Fibroblast of the aortic adventitia (primary cell): Measurements from ENCODE around the gene CYTL1. TPM values are rescaled to one million over a fixed set of nuclear protein-coding genes. Genes with fewer than 3 reads are reported as not detected.
A peak's percentile ranks its signal among the peaks of the same experiment; 100 is the strongest.
"Not testable (repeated sequence)": the region's sequence is repeated elsewhere in the genome, so short reads cannot be mapped to it uniquely, and the experiment has no call there.

Experiments used
- DNase-seq: peaks from one replicate; pipeline ENCODE4 v3.0.0-alpha.2; 2010; ENCODE audit warnings: low read depth
- H3K4me3 ChIP-seq: 2 replicates; pipeline ENCODE4 v1.5.1; 2011; ENCODE audit warnings: low read depth, mild to moderate bottlenecking, control low read depth, low read length, moderate library complexity
- total RNA-seq: library from RNA; depleted of rRNA; stranded (reverse); fragments of >200 nt; gene quantifications from 2 replicates; pipeline ENCODE4 v1.2.3, GENCODE V29; 2012; ENCODE audit warnings: low replicate concordance
- TF ChIP-seq, protein P1 (sequence below): IDR thresholded peaks from 2 replicates; pipeline ENCODE4 v1.5.1; 2011; ENCODE audit warnings: mild to moderate bottlenecking, low read length, control low read depth, inconsistent platforms; ENCODE audit not compliant: insufficient read depth

The CYTL1 gene
- total RNA-seq, 1 donor, result 12.5 TPM

DNA sequence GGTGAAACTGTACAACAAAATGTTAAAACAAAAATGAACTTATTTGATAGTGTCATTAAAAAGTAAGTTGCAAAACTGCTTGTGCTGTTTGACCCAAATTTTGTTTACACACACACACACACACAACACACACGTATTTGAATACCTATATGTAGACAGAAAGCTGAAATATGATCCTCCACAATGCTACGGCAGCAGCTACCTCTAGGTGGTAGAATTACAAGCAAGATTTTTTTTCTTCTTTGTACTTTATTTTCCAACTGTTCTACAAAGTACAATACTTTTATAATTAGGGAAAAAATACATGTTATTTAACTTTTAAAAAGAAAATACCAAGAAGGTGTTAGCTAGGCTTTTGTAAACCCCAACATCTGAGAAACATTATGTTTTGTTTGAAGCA, 1.2 kb downstream of the CYTL1 start:
- DNase-seq, result no peak
- TF ChIP-seq, protein P1, sequence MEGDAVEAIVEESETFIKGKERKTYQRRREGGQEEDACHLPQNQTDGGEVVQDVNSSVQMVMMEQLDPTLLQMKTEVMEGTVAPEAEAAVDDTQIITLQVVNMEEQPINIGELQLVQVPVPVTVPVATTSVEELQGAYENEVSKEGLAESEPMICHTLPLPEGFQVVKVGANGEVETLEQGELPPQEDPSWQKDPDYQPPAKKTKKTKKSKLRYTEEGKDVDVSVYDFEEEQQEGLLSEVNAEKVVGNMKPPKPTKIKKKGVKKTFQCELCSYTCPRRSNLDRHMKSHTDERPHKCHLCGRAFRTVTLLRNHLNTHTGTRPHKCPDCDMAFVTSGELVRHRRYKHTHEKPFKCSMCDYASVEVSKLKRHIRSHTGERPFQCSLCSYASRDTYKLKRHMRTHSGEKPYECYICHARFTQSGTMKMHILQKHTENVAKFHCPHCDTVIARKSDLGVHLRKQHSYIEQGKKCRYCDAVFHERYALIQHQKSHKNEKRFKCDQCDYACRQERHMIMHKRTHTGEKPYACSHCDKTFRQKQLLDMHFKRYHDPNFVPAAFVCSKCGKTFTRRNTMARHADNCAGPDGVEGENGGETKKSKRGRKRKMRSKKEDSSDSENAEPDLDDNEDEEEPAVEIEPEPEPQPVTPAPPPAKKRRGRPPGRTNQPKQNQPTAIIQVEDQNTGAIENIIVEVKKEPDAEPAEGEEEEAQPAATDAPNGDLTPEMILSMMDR, result peak; percentile 39
- no peak overlapping the region for H3K4me3 ChIP-seq

DNA sequence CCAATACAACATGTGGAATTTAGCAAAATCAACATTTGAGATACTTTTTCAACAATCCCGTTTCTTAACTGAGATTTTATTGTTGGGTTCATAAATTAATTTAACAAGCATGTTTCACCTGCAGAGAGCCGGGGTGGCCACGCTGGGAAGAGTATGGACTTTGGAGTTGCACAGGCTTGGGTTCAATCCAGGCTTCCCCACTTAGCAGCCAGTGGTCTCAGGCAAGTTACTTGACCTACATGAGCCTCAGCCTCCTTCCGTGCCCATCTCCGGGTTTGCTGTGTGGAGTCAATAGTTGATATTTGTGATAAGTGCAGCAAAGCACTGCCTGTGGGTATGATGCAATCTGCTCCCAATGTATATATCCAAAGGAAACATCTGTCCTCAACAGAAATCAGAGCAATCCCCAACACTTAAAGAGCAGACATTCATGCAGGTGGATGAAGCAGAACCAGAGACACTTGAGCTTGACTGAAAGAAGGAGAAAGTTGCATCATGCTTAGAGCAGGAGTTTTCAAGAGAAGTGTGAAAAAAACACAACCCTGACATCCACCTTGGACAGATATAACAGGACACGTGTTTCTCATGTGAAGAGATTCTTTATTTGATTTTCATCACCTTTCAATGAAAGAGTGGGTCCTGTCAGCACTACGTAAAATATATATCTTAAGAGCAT, 5.1 kb downstream of the CYTL1 start:
- TF ChIP-seq, protein P1, result no peak
- no peak overlapping the region for H3K4me3 ChIP-seq
- DNase-seq, result no peak

DNA sequence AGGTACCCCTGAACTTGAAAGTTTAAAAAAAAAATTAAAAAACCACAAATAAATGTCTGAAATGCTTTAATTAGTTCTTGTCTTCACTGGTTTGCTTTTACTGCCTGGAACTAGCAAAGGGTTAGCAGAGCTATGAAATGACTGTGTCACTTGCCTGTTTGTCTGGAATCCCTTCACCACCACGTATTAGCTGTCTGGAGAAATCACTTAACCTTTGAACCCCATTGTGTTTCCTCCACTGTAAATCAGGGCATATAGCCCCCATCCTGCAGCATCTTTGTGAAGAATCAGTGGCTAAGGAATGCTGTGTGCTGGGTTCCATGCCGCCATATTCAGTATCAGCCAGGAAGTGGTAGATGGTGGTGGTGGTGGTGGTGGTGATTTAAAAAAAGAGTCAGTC, 6.3 kb downstream of the CYTL1 start:
- DNase-seq, result no peak
- H3K4me3 ChIP-seq, result no peak overlapping the region
- TF ChIP-seq, protein P1, result no peak

DNA sequence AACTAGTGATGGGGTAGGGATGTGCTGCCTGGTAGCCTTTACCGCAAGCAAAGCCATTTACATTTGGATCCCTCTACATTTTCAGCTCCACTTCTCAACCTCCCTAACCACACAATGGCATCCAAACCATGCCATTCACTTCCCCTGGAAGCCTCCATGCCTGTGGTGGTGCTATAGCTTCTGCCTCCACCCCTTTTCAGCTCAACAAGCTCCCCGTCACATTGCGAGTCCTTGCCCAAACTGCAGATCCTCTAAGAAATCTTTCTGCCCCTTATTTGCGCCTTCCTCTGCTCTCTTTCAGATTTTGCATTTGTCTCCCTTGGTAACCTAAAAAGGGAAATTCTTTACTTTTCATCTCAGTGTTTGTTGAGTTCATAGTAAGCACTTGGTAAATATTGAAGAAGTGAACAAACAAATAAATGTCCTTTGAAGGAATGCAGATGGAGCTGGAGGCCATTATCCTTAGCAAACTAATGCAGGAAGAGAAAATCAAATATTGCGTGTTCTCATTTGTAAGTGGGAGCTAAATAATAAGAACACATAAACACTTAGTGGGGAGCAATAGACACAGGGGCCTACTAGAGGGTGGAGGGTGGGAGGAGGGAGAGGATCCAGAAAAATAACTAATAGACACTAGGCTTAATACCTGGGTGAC, 6.9 kb downstream of the CYTL1 start:
- TF ChIP-seq, protein P1, result no peak

DNA sequence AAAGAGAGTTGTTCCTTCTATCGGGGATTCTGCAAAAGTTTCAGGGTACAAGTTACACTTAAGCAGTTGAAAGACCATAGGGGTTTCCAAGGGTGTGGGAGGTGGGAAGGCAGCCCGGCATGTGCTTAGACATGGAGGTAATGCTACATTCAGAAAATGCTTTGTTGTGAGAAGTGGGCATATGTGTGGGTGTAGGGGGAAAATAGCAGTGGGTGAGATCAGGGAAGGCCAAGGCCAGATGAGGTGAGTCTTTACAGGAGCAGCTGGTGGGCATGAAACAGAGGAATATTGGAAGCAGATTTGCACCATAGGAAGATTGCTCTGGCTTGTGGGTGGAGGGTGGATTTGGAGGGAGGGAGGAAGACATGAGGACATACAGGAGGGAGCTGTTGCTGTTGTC, 8.3 kb downstream of the CYTL1 start:
- DNase-seq, result no peak
- TF ChIP-seq, protein P1, result no peak
- H3K4me3 ChIP-seq, result no peak overlapping the region

More for the DNA sequence above, 6.9 kb downstream of the CYTL1 start:
- no peak overlapping the region for H3K4me3 ChIP-seq
- no peak for DNase-seq

DNA sequence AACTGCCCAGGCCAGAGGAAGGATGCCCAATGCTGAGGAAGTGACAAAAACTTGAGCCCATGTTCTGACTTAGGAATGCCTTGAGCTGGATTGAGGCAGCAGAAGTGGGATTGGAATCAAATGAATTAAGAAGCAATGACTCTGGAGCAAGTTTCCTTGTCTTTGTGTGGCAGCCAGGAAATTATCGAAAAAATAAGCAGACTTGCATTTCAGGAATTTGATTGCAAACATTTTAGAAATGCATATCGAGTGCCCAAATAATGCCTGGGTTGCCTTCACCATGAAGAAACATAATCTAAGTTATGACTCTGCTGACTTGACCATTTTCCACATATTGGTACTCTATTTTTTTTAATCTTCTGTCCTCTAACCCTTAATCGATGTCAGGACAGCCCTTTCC, 9.5 kb downstream of the CYTL1 start:
- no peak for DNase-seq
- no peak overlapping the region for H3K4me3 ChIP-seq
- TF ChIP-seq, protein P1, result no peak

DNA sequence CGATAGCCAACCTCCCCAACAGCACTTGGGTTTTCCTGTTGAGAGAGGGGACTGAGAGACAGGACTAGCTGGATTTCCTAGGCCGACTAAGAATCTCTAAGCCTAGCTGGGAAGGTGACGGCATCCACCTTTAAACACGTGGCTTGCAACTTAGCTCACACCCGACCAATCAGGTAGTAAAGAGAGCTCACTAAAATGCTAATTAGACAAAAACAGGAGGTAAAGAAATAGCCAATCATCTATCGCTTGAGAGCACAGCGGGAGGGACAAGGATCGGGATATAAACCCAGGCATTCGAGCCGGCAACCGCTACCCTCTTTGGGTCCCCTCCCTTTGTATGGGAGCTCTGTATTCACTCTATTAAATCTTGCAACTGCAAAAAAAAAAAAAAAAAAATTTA, 12.3 kb downstream of the CYTL1 start:
- DNase-seq, H3K4me3 ChIP-seq: not testable (repeated sequence)
